Inflammatory macrophage (primary cell): ENCODE results near the gene SLC12A8.

Experiments used
- DNase-seq, 2 donors: peaks; one replicate each; pipeline ENCODE4 v3.0.0-alpha.2; 2020 to 2022

The SLC12A8 gene

GRCh38 chr3:125051205-125051604, 161.3 kb downstream of the SLC12A8 start:
- no peak for DNase-seq

GRCh38 chr3:125050488-125051090, 162.0 kb downstream of the SLC12A8 start:
- DNase-seq: no peak

GRCh38 chr3:125048282-125048681, 164.3 kb downstream of the SLC12A8 start:
- DNase-seq: no peak

GRCh38 chr3:125045965-125046364, 166.6 kb downstream of the SLC12A8 start:
- DNase-seq: peak; percentile 16 to 45

- no peak for DNase-seq
Measured at GRCh38 chr3:125045194-125045593, 167.4 kb downstream of the SLC12A8 start.

- DNase-seq: no peak
Measured at GRCh38 chr3:125043599-125044151, 168.9 kb downstream of the SLC12A8 start.

GRCh38 chr3:125042725-125043406, 169.7 kb downstream of the SLC12A8 start:
- no peak for DNase-seq

GRCh38 chr3:125039131-125040100, 173.1 kb downstream of the SLC12A8 start:
- no peak for DNase-seq

- no peak for DNase-seq
Measured at GRCh38 chr3:125037498-125038150, 174.9 kb downstream of the SLC12A8 start.

- no peak for DNase-seq
Measured at GRCh38 chr3:125035217-125035616, 177.3 kb downstream of the SLC12A8 start.

- no peak for DNase-seq
Measured at GRCh38 chr3:125033616-125034015, 178.9 kb downstream of the SLC12A8 start.

GRCh38 chr3:125033135-125033534, 179.4 kb downstream of the SLC12A8 start:
- DNase-seq: no peak

- DNase-seq: no peak
Measured at GRCh38 chr3:125032683-125033082, 179.9 kb downstream of the SLC12A8 start.
